22Rv1 (cell line): ENCODE data around the gene DNAH10.

Source experiments
- CTCF ChIP-seq: fragments of 450-650 bp; IDR thresholded peaks from 2 replicates; pipeline ENCODE4 v1.5.1; 2017; ENCODE audit warnings: mild to moderate bottlenecking
- ZFX ChIP-seq: fragments of 450-650 bp; IDR thresholded peaks from 2 replicates; pipeline ENCODE4 v1.6.1; 2017; ENCODE audit warnings: antibody characterized with exemption, borderline replicate concordance

- no peak for TF ChIP-seq ZFX
- no peak for TF ChIP-seq CTCF
Observed at GRCh38 chr12:123845881-123846280, 83.8 kb downstream of the DNAH10 start.
